ENCODE data around the gene CDK2AP2.
"Not testable (repeated sequence)": the region's sequence is repeated elsewhere in the genome, so short reads cannot be mapped to it uniquely, and the experiment has no call there.

CDK2AP2 gene

GRCh38 chr11:67519726-67520125 lies 11.8 kb upstream of the CDK2AP2 start:
- peaks cover 12 to 26% of the 10 kb centered on the region in 2 donors for H3K27me3 Mint-ChIP-seq
- DNase-seq = no peak
- no peaks in the 10 kb centered on the region for H3K4me1 Mint-ChIP-seq
- H3K4me3 Mint-ChIP-seq = no peak overlapping the region
- no peaks in the 10 kb centered on the region for H3K36me3 Mint-ChIP-seq
- ATAC-seq (replicated peaks) = no peak
- no peak overlapping the region for H3K27ac Mint-ChIP-seq
- no peaks in the 10 kb centered on the region for H3K9me3 Mint-ChIP-seq

GRCh38 chr11:67517784-67518552 lies 10.0 kb upstream of the CDK2AP2 start:
- no peak overlapping the region for H3K4me3 Mint-ChIP-seq
- no peaks in the 10 kb centered on the region for H3K9me3 Mint-ChIP-seq
- ATAC-seq (replicated peaks) = no peak
- no peak overlapping the region for H3K27ac Mint-ChIP-seq
- H3K27me3 Mint-ChIP-seq = peaks cover 14 to 29% of the 10 kb centered on the region in 2 donors
- H3K4me1 Mint-ChIP-seq = no peaks in the 10 kb centered on the region
- no peaks in the 10 kb centered on the region for H3K36me3 Mint-ChIP-seq
- no peak for DNase-seq

- H3K27me3 Mint-ChIP-seq = peaks cover 14 to 37% of the 10 kb centered on the region in 2 donors
- no peaks in the 10 kb centered on the region for H3K9me3 Mint-ChIP-seq
Observed at GRCh38 chr11:67516806-67517205, 8.8 kb upstream of the CDK2AP2 start.

GRCh38 chr11:67514116-67514515 lies 6.2 kb upstream of the CDK2AP2 start:
- Mint-ChIP-seq H3K27ac (no peak overlapping the region), H3K4me1 (peaks cover 2 to 3% of the 10 kb centered on the region in 2 donors), H3K27me3 (peaks cover 20 to 41% of the 10 kb centered on the region in 2 donors), H3K4me3 (no peak overlapping the region), H3K9me3 (no peaks in the 10 kb centered on the region), H3K36me3 (no peaks in the 10 kb centered on the region)
- no peak for DNase-seq
- no peak for ATAC-seq (replicated peaks)

More at GRCh38 chr11:67516806-67517205, 8.8 kb upstream of the CDK2AP2 start:
- DNase-seq (no peak), ATAC-seq (replicated peaks) (no peak)
- Mint-ChIP-seq H3K4me3 (no peak overlapping the region), H3K4me1 (no peaks in the 10 kb centered on the region), H3K36me3 (no peaks in the 10 kb centered on the region), H3K27ac (no peak overlapping the region)

GRCh38 chr11:67511558-67511957 lies 3.6 kb upstream of the CDK2AP2 start:
- Mint-ChIP-seq H3K4me1 (peaks cover 15 to 23% of the 10 kb centered on the region in 2 donors), H3K27me3 (peaks cover 12 to 32% of the 10 kb centered on the region in 2 donors)
- not testable (repeated sequence) for H3K27ac Mint-ChIP-seq; DNase-seq; ATAC-seq (replicated peaks); H3K9me3 Mint-ChIP-seq; H3K36me3 Mint-ChIP-seq; H3K4me3 Mint-ChIP-seq

- ATAC-seq (replicated peaks) (no peak), DNase-seq (no peak)
- Mint-ChIP-seq H3K9me3 (no peaks in the 10 kb centered on the region), H3K27ac (peak overlapping the region; percentile 32), H3K4me1 (peaks cover 25 to 36% of the 10 kb centered on the region in 2 donors), H3K4me3 (no peak overlapping the region), H3K36me3 (peaks cover 6% of the 10 kb centered on the region in 2 donors), H3K27me3 (peaks cover 12 to 21% of the 10 kb centered on the region in 2 donors)
Observed at GRCh38 chr11:67510023-67510345, 2.0 kb upstream of the CDK2AP2 start.

- ATAC-seq (replicated peaks) = peak; percentile 48 to 54
- Mint-ChIP-seq H3K27me3 (peaks cover 7 to 12% of the 10 kb centered on the region in 2 donors), H3K27ac (peak overlapping the region; percentile 91), H3K4me3 (peak overlapping the region; percentile 85 to 87), H3K36me3 (peaks cover 7 to 11% of the 10 kb centered on the region in 2 donors), H3K4me1 (peaks cover 28 to 45% of the 10 kb centered on the region in 2 donors), H3K9me3 (no peaks in the 10 kb centered on the region)
- peak; percentile 96 for DNase-seq
Observed at GRCh38 chr11:67508486-67509121, 642 bp upstream of the CDK2AP2 start.

- peaks cover 7 to 19% of the 10 kb centered on the region in 2 donors for H3K36me3 Mint-ChIP-seq
- no peaks in the 10 kb centered on the region for H3K9me3 Mint-ChIP-seq
- DNase-seq (no peak), ATAC-seq (replicated peaks) (no peak)
- peaks cover 37 to 57% of the 10 kb centered on the region in 2 donors for H3K4me1 Mint-ChIP-seq
- H3K27ac Mint-ChIP-seq = peak overlapping the region; percentile 63
- peaks cover 6 to 7% of the 10 kb centered on the region in 2 donors for H3K27me3 Mint-ChIP-seq
- H3K4me3 Mint-ChIP-seq = peak overlapping the region; percentile 85 to 87
Observed at GRCh38 chr11:67507242-67507863, 609 bp downstream of the CDK2AP2 start.

GRCh38 chr11:67506426-67507051 lies 1.4 kb downstream of the CDK2AP2 start:
- H3K4me3 Mint-ChIP-seq = peak overlapping the region; percentile 87 to 90
- H3K4me1 Mint-ChIP-seq = peaks cover 38 to 60% of the 10 kb centered on the region in 2 donors
- ATAC-seq (replicated peaks) (no peak), DNase-seq (no peak)
- H3K9me3 Mint-ChIP-seq = no peaks in the 10 kb centered on the region
- peak overlapping the region; percentile 98 for H3K27ac Mint-ChIP-seq
- H3K27me3 Mint-ChIP-seq = peaks cover 4 to 7% of the 10 kb centered on the region in 2 donors
- peaks cover 7 to 26% of the 10 kb centered on the region in 2 donors for H3K36me3 Mint-ChIP-seq

- peak overlapping the region; percentile 98 for H3K27ac Mint-ChIP-seq
- peaks cover 14 to 33% of the 10 kb centered on the region in 2 donors for H3K36me3 Mint-ChIP-seq
- H3K9me3 Mint-ChIP-seq = no peaks in the 10 kb centered on the region
- H3K27me3 Mint-ChIP-seq = peaks cover 1 to 4% of the 10 kb centered on the region in 2 donors
- peak overlapping the region; percentile 87 to 90 for H3K4me3 Mint-ChIP-seq
- ATAC-seq (replicated peaks) (peak; percentile 62 to 63), DNase-seq (peak; percentile 91)
- H3K4me1 Mint-ChIP-seq = peaks cover 44 to 67% of the 10 kb centered on the region in 2 donors
Observed at GRCh38 chr11:67505605-67506396, 2.2 kb downstream of the CDK2AP2 start.

GRCh38 chr11:67504950-67505581 lies 2.9 kb downstream of the CDK2AP2 start, which contains the start of gene PITPNM1:
Gene PITPNM1, minus strand, starts transcription at chr11:67505363. Its CDS starts 1,183 bp downstream, at chr11:67504180.
- peak; percentile 19 to 23 for ATAC-seq (replicated peaks)
- peak within 1 kb of the TSS; percentile 98 for H3K27ac Mint-ChIP-seq
- H3K4me1 Mint-ChIP-seq = peaks cover 44 to 72% of the 10 kb centered on the region in 2 donors
- H3K4me3 Mint-ChIP-seq = peak within 1 kb of the TSS; percentile 87 to 90
- DNase-seq = peak; percentile 64
- peaks cover 20 to 39% of the 10 kb centered on the region in 2 donors for H3K36me3 Mint-ChIP-seq
- peaks cover 0 to 4% of the 10 kb centered on the region in 2 donors for H3K27me3 Mint-ChIP-seq
- H3K9me3 Mint-ChIP-seq = no peaks in the 10 kb centered on the region

- Mint-ChIP-seq H3K4me3 (peak overlapping the region; percentile 87 to 90), H3K27ac (peak overlapping the region; percentile 84), H3K9me3 (peaks cover 0 to 2% of the 10 kb centered on the region in 2 donors), H3K36me3 (peaks cover 26 to 44% of the 10 kb centered on the region in 2 donors), H3K27me3 (no peaks in the 10 kb centered on the region), H3K4me1 (peaks cover 46 to 70% of the 10 kb centered on the region in 2 donors)
- DNase-seq (no peak), ATAC-seq (replicated peaks) (no peak)
Observed at GRCh38 chr11:67504005-67504949, 3.7 kb downstream of the CDK2AP2 start.
